Measurements from ENCODE around the gene FARP1. TPM values are rescaled to one million over a fixed set of nuclear protein-coding genes. Genes with fewer than 3 reads are reported as not detected.
"Not testable (repeated sequence)": the region's sequence is repeated elsewhere in the genome, so short reads cannot be mapped to it uniquely, and the experiment has no call there.

FARP1 gene
- polyA plus RNA-seq, 4 donors: 244 to 270 (median 266) TPM

DNA sequence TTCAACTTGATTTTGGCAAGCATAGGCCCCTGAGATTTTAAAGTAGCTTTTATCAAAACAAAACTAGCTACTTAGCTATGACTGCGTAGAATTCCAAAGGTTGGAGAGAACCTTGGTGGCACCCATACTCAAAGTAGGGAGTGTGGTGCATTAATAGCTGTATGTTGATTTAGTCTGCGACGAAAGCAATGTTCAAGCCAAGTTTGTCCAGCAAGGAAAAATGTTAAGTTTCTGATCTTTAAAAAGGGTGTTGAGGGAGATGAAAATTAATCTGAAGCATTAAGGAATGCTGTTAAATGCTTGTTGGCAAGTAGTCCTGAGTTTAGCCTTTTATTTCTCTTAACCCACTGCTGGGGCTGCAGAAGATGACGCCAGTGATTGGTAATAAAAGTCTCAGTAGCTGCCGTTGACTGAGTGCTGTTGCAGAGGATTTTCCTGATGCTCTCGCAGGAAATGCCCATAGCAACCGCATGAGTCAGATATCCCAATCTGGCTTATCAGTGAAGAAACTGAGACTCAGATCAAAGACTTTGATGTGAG, 110.1 kb downstream of the FARP1 start:
- no peak for DNase-seq (ENCODE audit: low read depth in 4 of 4, low spot score in 3 of 4)

DNA sequence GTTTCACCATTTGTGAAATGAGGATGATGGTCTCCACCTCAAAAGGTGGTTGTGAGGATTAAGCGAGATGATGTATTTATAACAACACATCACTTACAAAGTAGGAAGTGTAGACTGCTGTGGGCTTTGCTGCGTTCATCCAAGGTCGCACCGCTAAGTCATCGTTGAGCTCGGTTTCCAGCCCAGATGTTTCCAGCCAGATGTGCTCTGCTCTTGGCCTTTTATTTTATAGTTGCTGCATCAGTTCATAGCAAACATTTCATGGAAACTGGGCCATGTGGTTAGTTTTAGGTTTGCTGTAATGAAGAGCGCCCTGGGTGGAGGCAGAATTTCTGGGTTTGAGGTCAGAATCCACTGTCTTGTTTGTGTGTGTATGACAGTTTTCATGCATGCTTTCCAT, 110.6 kb downstream of the FARP1 start:
- no peak for DNase-seq (ENCODE audit: low read depth in 4 of 4, low spot score in 3 of 4)

DNA sequence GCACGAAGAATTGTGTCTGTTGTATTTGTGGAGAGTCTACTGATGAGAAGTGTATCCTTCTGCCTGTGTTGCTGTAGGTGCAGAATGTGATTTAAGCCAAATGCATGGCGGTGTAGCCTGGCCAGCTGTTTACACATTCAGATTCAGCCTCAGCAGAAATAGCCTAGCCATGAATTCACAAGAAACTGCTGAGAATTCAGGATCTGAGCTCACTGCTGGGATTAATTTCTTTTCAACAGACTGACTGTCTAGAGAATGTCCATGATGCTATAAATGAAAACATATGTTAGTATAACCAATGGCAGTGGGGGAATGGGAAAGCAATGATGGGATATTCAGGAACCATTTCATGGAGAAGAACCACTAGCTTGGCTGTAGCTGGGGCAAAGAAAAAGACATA, 111.6 kb downstream of the FARP1 start:
- no peak for DNase-seq (ENCODE audit: low read depth in 4 of 4, low spot score in 3 of 4)

DNA sequence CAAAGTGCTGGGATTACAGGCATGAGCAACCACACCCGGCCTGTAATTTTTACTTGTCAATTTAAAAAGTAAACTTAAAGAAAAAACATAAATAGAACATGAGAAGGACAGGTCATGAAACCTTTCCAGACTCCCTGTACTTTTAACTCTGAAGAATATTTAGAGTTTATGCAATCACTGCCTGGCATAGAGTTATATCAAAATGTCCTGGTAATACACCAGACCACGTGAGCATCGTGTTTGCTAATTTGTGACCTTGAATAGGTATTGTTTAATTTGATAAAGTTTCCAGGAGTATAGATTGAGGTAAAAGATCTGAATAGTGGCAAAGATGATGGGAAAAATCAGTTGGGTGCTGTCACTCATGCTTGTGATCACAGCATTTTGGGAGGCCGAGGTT, 115.3 kb downstream of the FARP1 start:
- DNase-seq (ENCODE audit: low read depth in 4 of 4, low spot score in 3 of 4): no peak

DNA sequence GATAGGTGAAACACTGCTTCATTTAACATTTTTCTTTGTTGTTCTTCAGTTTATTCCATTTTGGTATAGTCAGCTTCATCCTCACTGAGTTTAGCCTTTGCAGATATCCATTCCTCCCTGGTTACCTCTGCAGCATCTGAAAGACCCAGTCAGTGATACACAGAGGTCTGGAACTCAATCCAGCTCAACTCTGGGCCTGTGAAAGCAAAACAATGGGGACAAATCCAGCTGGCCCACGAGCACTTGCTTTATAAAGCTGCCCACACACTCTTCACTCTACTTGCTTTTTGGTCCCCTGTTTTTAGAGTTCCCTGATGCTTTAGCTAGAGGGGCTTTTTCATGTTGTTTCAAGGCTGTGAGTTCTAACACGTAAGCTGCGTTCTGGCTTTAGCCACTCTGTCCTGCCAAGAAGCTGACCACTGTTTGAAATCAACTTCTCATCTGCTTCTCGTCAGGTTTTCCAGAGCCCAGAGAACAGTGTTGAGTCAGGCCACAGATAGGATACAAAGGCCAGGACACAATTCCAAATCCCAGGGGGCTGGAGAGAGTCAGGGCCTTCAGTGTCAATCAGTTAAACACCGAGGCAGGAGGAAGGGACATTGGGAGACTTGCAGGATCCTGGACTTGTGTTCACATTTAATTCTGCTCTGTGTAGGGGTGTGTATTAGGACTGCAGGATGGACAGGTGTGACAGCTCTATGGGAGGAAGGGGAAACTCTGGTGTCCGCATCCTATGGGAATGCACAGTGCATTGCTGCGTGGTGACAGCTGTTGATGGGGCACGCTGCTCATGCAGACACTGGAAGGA, 117.7 kb downstream of the FARP1 start:
- no peak for DNase-seq (ENCODE audit: low read depth in 4 of 4, low spot score in 3 of 4)

DNA sequence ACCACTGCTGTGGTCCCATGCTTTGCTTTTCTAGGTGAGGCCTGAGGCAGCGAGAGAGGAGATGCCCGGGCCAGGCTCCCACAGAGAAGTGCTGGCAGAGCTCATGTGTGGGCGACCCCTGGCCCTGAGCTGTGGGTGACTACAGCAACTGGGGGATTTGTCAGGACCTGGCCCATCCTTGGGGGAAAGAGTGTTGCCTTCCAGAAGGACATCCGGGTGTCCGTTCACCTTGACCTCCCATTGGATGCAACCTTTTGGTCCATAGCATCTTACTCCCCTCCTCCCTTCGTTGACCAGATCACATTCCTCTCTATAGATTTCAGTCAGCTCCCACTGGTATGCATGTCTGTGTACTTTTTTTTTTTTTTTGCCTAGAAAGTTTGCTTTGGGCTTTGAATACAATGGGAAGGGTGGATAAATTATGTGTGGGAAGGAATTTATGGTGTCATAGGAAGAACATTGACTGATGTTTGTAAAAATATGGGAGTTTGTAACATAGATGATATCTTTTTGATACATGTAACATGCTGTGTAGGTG, 118.3 kb downstream of the FARP1 start:
- DNase-seq (ENCODE audit: low read depth in 4 of 4, low spot score in 3 of 4): no peak

DNA sequence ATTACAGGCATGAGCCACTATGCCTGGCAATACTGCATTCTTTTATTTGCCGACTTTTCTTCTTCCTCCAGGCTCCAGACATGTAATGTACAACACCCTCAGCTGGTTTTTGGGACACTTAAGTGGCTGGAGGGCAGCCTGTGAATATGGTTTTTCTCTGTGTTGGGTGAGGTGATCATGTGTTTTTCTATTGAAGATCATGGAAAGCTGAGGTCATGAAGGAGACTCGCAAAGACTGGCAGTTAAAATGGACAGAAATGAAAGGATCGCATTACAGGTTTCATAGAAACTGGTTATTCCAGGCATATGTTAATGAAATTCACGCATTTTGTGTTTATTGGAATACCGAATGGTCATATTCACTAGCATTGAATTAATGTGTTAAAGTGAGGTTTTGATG, 119.4 kb downstream of the FARP1 start:
- no peak for DNase-seq (ENCODE audit: low read depth in 4 of 4, low spot score in 3 of 4)

DNA sequence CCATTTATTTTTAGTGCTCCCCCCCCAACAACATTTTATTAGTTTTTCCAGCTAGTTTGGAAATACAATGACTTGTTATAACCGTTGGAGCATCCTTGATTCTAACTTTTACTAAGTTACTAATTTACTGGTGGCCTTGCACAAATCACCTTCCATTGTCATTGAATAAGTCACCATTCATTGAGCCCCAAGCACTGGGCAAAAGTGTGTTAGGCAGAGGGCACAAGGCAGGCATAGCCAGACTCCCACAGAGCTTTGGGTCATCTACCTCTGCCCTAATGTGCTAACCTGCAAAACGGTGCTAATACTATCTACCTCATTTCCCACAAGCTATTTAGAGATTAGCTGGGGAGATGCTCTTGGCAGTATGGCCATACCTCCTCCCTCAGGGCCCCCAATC, 120.9 kb downstream of the FARP1 start:
- no peak for DNase-seq (ENCODE audit: low read depth in 4 of 4, low spot score in 3 of 4)

DNA sequence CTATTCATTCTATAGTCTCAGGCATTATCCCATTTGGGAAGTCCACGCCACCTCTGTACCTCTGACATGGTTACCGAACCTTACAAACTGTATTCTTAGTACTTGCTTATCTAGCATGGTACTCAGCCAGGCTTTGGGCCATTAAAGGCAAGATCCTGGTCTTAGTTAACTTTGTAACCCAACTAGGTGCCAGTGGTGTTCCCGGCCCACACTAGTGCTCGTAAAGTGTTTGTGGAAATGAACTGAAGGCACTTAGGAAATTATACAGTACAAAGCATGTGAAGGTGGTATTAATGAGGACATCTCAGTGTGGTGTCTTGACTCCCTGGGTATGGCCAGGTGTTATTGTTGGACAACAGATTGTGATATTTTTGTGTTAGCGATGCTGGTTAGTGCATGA, 122.0 kb downstream of the FARP1 start:
- DNase-seq (ENCODE audit: low read depth in 4 of 4, low spot score in 3 of 4): no peak

DNA sequence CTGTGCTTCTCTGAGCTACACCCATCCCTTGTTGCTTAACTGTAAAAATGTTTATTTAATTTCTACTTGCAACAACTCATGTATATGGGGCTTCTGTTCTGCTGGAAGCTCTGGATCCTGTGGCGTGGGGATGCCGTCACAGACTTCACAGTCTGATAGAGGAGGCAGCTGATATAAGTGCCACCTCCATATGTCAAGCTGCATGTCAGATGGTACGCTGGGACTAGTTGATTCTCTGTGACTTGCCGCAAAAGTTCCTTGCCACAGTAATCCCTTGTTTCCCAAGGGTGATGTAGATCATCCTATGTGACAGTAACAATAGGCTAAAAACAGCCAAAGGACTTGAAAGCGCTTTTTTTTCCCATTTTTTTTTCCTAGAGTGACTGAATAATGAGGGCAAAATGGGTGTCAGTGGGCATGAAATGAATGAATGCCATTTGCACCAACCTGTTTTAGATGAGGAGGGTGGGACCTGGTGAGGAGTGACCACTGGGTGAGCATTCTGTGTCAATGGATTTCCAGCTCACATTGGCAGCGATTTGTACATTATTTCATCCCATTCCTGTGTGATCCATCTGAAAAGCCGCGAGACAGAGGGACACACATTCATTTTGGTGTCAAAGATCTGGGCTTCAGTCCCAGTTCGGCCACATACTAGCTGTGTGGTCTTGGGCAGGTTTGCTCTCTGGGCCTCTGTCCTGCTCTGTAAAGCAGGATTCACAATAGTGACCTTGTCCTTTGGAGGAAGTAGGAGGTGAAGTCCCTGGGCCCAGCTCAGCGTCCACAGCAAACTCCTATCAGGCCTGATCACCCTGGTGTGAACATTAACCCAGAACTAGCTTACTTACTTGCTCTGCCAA, 123.0 kb downstream of the FARP1 start:
- DNase-seq (ENCODE audit: low read depth in 4 of 4, low spot score in 3 of 4): no peak

DNA sequence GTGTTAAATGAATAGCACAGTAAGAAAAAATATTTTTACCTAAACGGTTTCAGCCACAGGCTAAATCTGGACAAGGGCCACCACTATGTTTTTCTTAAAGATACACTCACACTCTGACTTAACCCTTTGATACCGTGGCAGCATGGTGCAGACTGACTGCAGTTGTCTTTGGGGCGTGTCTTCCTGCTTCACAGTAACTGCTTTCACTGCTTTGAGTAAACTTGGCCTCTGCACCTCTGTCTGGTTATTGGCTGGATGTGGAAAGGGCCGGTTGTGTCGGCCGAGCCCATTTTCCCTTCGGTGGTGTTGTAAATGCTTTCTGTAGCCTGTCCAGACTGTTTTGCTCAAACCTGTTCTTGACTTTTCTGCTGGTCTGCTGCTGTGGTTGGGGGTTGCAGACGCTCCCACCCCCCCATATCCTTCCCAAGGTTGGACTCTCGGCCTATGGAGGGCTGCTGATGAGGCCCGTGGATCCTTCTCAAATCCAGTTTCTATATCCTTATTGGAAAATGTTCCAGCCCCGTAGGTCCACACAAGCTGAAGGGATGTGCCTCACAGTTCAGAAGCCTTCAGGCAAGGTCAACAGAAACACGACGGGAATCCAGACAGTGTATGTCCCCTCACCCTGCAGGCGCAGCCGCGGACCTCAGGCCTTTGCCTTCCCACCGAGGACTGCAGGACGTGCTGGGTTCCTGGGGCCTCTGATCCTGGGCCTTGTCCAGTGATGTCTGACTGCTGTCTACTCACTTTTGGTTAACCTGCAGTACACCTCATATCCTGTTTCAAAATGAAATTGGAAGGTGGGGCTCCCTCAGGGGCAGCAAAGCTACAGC, 124.4 kb downstream of the FARP1 start:
- no peak for DNase-seq (ENCODE audit: low read depth in 4 of 4, low spot score in 3 of 4)

DNA sequence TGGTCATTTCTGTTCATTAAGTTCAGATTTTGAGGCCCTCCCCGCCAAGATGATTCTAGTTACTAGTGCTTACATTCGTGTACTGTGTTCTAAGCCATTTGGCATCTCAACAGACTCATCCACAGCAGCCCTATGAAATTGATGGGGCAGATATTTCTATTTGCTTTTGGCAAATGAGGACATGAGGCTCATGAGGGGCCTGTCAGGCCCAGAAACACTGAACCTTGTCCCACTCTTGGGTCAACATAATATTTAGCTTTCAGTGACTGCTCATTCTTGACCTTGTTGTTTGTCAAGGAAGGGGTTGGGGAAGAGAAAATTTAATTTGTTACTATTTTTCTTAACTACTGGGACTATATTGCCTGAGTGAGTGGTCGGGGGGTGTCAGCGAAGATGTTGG, 126.5 kb downstream of the FARP1 start:
- no peak for DNase-seq (ENCODE audit: low read depth in 4 of 4, low spot score in 3 of 4)

DNA sequence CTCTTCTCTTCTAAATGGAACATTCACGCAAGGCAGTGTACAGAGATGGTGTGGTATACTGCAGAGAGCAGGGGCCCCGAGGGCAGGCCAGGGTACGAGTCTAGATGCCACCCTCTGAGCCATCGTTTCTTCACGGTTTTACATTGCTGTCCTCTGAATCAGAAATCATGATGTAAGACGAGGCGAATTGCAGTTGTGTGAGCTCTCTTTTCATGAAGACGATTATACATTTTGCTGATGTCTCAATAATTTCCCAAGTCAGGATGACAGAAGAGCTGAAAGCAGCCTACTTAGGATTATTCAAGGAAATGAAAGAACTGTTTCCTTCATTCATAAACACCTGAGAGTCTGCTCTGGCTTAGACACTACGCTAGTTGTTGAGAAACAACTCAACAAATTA, 127.9 kb downstream of the FARP1 start:
- DNase-seq (ENCODE audit: low read depth in 4 of 4, low spot score in 3 of 4): no peak

DNA sequence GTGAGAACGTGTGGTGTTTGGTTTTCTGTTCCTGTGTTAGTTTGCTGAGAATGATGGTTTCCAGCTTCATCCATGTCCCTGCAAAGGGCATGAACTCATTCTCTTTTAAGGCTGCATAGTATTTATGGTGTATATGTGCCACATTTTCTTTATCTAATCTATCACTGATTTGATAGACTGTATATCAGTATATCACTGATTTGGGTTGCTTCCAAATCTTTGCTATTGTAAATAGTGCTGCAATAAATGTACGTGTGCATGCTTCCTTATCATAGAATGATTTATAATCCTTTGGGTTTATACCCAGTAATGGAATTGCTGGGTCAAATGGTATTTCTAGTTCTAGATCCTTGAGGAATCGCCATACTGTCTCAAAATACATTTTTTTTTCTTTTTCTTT, 128.8 kb downstream of the FARP1 start:
- not testable (repeated sequence) for DNase-seq (ENCODE audit: low read depth in 4 of 4, low spot score in 3 of 4)

DNA sequence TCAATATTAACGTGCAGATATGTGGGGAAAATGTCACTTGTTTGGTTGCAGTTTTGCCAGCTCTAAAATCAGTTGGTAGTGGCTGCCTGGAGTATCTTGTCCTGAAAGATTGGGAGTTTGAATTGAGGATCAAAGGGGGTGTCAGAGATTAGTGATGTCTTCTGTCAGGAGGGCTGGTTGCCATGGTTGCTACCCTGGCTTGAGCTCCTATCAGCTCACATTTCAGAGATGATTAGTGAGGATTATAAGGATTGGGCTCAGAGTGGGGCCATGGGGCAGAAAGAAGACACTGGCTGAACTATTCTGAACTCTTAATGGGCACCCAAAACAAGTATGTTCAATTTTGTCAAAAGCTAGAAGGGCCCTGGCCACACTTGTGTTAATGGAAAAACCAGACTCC, 129.7 kb downstream of the FARP1 start:
- no peak for DNase-seq (ENCODE audit: low read depth in 4 of 4, low spot score in 3 of 4)

DNA sequence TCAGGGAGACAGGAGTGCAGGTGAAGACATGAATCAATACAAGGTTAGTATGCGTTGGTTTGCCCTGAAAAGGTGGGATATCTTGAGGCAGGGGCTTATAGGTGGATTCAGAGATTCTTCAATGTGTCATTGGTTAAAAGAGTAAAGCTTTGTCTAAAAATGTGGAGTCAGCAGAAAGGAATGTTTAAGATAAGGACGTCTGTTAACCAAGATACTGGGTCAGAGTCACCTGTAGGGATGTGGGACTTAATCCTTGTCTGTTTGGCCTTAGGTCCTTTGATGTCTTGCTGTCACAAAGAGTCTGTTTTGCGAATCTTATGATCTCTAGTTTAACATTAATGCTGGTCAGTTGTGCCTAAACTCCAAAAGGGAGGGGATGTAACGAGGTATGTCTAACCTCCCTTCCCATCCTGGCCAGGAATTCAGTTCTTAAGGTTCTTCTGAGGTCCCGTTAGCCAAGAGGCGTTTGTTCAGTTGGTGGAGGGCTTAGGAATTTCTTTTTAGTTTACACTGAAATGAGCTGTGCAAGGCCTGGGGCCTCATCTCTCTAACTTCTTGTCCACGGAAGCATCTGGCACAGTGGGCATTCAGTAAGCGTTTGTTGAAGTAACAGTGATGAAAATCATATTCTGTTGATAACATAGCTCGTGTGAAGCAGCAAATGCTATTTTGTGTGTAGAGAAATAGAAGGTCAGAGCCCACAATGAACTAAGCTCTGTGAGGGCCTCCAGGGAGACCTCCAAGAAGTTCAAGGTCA, 130.4 kb downstream of the FARP1 start:
- DNase-seq (ENCODE audit: low read depth in 4 of 4, low spot score in 3 of 4): no peak

DNA sequence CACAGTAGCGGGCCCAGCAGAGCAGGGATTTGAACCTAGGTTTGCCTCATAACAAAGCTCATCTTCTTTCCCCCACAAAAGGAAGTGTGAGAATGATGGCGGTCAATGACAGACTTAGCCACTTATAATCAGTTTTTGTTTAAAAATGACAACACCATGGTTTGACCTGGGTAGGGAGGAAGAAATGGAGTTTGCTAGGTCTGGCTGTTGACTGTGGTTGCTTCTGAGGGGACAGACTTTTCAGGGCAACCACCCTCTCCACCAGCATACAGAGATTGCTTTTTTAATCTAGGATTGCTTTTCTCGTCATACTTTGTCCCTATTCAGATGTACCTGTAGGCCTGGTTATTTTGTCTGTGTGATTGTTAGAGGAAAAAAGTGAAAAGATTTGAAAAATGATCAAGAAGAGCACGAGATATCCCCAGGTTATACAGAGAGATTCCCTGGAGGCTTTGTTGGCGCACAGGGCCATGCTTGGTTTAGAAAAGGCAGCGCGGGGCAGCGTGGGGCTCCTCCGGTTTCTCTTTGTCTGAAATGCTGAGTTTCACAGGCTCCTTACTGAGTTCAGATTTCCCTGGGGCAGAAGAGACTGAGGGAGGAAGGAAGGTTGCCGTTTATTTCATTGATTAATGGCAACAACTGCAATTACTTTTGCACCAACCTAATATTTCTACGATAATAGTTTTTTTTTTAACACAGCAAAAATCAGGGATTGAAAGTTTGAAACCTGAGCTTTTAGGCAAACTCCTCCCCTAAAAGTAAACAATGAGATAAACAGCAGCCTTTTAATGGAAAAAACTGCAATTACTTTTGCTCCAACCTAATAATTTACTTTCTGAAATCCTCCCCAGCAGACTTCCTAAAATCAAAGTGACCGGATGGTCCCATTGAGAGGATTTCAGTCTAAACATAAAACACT, 131.2 kb downstream of the FARP1 start:
- DNase-seq (ENCODE audit: low read depth in 4 of 4, low spot score in 3 of 4): no peak

DNA sequence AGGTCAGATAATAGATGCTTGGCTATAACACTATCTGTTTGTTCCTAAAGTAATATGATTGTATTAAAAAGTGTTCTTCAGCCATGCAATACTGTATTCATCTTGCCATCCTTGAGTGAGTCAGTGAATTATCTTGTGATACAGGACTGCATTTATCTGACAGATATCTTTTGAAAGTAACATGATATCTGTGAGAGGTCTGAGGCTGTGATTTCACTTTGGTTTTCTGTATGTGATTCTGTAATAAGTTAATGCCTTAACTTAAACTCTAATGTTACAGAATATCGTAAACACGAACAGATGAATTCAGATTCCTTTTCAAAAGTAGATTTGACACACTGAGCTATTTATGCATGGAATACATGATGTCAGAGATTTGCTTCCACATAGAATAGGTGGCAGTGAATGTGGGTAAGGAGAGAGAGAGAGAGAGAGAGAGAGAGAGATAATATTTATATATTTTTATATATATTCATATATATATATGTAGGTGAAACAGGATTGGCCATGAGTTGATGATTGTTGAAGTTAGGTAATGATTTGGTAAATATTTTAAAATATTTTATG, 132.1 kb downstream of the FARP1 start:
- DNase-seq (ENCODE audit: low read depth in 4 of 4, low spot score in 3 of 4): no peak

Measured in right renal pelvis (tissue), 4 donors.